HG02870 (cell line): ENCODE data around the gene CREB3L1.
"Not testable (repeated sequence)": the region's sequence is repeated elsewhere in the genome, so short reads cannot be mapped to it uniquely, and the experiment has no call there.

Experiments used
- ATAC-seq: cut with Tn5 transposase; IDR thresholded peaks from one replicate; pipeline ENCODE4 v1.9.1; 2021; ENCODE audit warnings: mild to moderate bottlenecking, moderate library complexity; ENCODE audit not compliant: unreplicated experiment

CREB3L1 gene

DNA sequence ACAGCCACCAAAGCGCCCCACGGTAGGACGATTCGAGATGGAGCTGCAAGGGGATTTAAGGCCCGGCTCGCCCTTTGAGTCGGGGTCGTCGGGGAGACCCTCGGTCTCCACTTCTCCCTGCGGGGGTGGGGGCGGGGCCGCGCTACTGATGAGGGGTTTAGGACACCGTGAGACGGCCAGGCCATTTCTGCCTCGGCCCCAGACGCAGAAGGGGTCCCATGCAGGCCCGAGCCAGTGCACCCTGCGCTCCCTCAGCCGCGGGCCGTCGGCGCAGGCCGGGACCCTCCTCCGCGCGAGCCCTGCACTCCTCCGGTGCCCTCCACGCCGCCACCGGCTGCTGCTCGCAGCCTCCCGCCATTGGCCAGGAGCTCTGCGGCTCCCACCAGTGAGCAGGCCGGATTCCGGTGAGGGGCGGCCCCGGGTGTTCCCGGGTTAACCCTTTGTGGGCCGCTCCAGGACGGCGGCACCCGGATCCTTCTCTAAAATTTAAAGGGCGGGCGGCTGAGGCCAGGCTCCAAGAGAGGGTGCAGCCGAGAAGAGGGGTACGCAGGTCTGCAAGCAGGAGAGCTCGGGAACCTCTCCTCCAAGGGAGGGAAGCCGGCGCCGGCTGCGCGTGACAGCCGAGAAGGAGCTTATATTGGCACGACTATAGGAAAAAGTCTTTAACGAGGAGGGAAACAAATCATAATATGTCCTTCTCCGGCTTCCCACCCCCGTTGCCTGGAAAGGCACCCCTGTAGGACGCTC, 18.0 kb downstream of the CREB3L1 start:
- peak; percentile 60 for ATAC-seq

DNA sequence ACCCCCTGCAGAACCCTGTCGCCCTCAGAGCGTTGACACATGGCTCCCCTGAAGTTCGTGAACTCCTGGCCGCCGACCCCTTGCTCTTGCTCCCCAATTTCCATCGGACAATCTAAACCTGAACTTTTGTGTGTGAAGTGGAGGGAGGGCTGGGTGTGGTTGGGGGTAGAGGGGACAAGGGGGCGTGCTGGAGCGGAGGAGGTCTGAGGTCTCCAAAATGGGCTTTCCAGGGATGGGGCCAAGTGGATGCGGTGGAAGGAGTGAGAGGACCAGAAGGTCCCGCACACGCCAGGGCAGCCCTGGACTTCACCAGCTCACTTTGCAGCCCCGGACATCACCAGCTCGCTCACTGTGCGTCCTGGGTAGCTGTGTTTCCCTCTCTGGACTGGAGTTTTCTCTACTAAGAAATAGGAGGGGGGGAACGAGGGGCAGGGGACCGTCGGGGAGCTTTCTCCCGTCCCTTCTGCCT, 18.6 kb downstream of the CREB3L1 start:
- no peak for ATAC-seq

GRCh38 chr11:46296528-46297448, 19.3 kb downstream of the CREB3L1 start:
- no peak for ATAC-seq

- no peak for ATAC-seq
Measured at GRCh38 chr11:46298699-46299433, 21.4 kb downstream of the CREB3L1 start.

- ATAC-seq = no peak
Measured at GRCh38 chr11:46299451-46299961, 22.0 kb downstream of the CREB3L1 start.

DNA sequence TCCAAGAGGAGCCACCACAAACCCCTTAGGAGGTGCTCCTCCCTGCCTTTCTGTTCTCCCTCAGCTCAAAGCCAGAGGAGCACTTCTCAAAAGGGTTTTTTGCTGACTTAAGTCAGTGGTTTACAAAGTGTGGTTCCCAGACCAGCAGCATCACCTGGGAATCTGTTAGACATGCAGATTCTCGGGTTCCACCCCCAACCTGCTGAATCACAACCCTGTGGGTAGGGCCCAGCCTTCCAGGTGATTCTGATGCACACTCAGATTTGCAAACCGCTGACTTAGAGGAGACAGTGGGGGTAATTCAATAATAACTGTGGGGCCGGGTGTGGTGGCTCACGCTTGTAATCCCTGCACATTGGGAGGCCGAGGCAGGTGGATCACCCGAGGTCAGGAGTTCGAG, 22.8 kb downstream of the CREB3L1 start:
- ATAC-seq = no peak

GRCh38 chr11:46302866-46303265, 25.4 kb downstream of the CREB3L1 start:
- ATAC-seq = peak; percentile 59

DNA sequence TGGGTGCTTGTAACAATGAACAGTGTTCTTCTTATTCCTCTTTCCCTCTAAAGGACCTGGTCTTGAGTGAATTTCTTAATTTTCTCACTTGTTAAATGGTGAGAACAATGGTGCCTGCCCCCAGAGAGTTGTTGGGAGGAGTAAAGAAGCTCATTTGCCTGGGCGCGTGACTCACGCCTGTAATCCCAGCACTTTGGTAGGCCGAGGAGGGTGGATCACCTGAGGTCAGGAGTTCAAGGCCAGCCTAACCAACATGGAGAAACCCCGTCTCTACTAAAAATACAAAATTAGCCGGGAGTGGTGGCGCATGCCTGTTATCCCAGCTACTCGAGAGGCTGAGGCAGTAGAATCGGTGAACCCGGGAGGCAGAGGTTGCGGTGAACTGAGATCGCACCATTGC, 26.6 kb downstream of the CREB3L1 start:
- not testable (repeated sequence) for ATAC-seq

DNA sequence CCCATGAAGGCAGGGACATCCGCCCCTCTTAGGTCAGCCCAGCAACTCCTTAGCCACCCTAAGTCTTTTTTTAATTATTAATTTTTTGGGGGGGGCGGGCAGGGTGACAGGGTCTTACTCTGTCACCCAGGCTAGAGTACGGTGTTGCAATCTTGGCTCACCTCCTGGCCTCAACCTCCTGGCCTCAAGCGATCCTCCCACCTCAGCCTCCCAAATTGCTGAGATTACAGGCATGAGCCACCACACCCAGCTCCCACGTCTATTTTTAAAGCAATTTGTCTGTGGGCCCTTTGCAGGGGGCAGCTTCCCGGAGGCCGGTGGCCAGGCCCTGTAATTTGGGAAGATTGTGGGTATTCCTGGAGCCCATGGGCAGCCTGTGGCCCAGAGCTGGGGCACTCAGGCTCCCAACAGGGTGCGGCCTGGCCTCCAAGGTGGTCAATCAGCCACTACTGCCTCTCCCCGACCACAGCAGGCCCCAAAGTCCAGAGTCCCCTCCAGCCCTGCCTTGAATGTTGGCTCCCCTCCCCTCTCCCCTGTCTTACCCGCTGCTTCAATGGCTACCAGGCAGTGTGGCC, 27.2 kb downstream of the CREB3L1 start:
- no peak for ATAC-seq

- ATAC-seq = no peak
Measured at GRCh38 chr11:46305295-46305694, 27.8 kb downstream of the CREB3L1 start.

GRCh38 chr11:46306296-46306853, 28.9 kb downstream of the CREB3L1 start:
- ATAC-seq = no peak

DNA sequence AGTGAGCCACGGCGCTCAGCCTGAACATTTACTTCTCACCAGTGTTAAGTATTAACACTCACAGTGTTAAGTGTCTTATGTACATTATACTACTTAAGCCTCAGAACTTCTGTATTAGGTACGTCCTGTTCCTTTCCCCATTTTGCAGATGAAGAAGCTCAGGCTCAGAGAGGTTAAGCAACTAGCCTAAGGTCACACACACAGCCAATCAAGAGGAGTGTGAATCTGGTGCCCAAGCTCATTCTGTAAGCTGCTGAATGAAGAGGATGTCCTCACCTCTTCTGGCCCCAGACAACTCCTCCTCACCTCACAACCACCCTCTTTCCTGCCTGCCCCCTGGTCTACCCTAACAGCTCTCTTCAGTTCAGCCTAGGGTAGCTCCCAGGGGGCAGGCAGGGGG, 29.9 kb downstream of the CREB3L1 start:
- ATAC-seq = no peak

GRCh38 chr11:46307785-46308341, 30.4 kb downstream of the CREB3L1 start:
- no peak for ATAC-seq

GRCh38 chr11:46308631-46309419, 31.4 kb downstream of the CREB3L1 start:
- no peak for ATAC-seq

- peak; percentile 81 for ATAC-seq
Measured at GRCh38 chr11:46309814-46310259, 32.4 kb downstream of the CREB3L1 start.

- ATAC-seq = no peak
Measured at GRCh38 chr11:46315033-46315738, 37.7 kb downstream of the CREB3L1 start.

DNA sequence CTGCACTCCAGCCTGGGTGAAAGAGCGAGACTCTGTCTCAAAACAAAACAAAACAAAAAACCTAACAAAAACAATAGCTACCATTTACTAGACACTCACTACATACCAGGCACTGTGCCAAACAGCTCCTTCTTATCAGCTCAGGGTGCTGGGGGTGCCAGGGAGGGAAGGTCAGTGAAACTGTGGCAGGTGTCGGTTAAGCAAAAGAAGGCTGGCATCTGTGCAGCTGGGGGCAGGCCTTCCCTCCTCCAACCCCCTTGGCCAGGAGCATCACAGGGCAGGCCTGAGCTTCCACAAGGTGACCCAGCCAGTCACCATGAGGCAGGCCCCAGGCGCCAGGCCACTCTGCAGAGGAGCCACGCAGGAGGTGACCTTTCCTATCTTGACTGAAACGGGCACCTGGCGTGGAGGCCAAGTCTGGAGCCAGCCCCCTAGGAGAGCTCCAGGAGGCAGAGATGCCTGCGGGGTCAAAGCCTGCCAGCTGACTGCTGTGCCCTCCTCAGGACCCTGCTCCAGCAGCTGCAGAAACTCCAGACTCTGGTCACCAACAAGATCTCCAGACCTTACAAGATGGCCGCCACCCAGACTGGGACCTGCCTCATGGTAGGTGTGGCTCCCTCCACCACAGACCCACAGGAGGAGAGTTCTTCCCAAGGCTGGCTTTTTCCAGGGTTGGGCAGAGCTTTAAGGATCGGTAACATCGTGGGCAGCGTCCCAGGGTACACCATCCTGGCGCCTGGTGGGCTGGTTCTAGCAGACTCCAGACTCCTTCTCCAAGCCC, 38.5 kb downstream of the CREB3L1 start:
- ATAC-seq = no peak

GRCh38 chr11:46319074-46319453, 41.6 kb downstream of the CREB3L1 start:
- ATAC-seq = no peak
